ENCODE results near the gene SLC47A1. TPM values are rescaled to one million over a fixed set of nuclear protein-coding genes. Genes with fewer than 3 reads are reported as not detected.

SLC47A1 gene
- total and polyA plus RNA-seq, 2 of the 13 experiments (the other 11 are each of a cell fraction or from before 2014, with no cell fraction given): 42.1 to 67.5 TPM

GRCh38 chr17:19533718-19534561 is at the start of gene SLC47A1 (continued):
- TF ChIP-seq ZNF275 (CRISPR knock-in tag; IDR thresholded peaks at IDR 0.05; ENCODE audit: borderline replicate concordance) (peak; percentile 31; the same call in 1 of the 2 replicates), ZNF354B (CRISPR knock-in tag; IDR thresholded peaks at IDR 0.05) (no peak), GATAD2A (CRISPR knock-in tag; IDR thresholded peaks at IDR 0.05) (no peak), ZNF562 (CRISPR knock-in tag; IDR thresholded peaks at IDR 0.05; ENCODE audit: borderline replicate concordance) (no peak), ZNF569 (CRISPR knock-in tag; IDR thresholded peaks at IDR 0.05; ENCODE audit: borderline replicate concordance) (no peak), KLF12 (CRISPR knock-in tag; IDR thresholded peaks at IDR 0.05; ENCODE audit: borderline replicate concordance) (no peak), DRAP1 (CRISPR knock-in tag; IDR thresholded peaks at IDR 0.05) (peak; percentile 31; the same call in 1 of the 2 replicates), SRY (CRISPR knock-in tag; IDR thresholded peaks at IDR 0.05) (no peak), ZHX2 (IDR thresholded peaks at IDR 0.05; ENCODE audit: low read depth) (no peak), ZHX2 (CRISPR knock-in tag; IDR thresholded peaks at IDR 0.05; ENCODE audit: borderline replicate concordance) (no peak), HOMEZ (CRISPR knock-in tag; IDR thresholded peaks at IDR 0.05; ENCODE audit: low read depth) (no peak), KMT2A (CRISPR knock-in tag; IDR thresholded peaks at IDR 0.05) (no peak; the same call in none of the 2 replicates), PHF5A (CRISPR knock-in tag; IDR thresholded peaks at IDR 0.05; ENCODE audit: low read depth, unreplicated experiment) (no peak), SP140L (CRISPR knock-in tag; IDR thresholded peaks at IDR 0.05; ENCODE audit: borderline replicate concordance) (no peak), PRDM4 (CRISPR knock-in tag; IDR thresholded peaks at IDR 0.05; ENCODE audit: borderline replicate concordance) (no peak), ARHGAP35 (CRISPR knock-in tag; IDR thresholded peaks at IDR 0.05; ENCODE audit: borderline replicate concordance) (no peak)
